Right lobe of liver (tissue), 4 donors: ENCODE measurements around the gene CAMKMT.

Experiments used
- POLR2A ChIP-seq: fragments of 450-650 bp; IDR thresholded peaks from one replicate; pipeline ENCODE4 v1.6.1; 2017; ENCODE audit warnings: antibody characterized with exemption, mild to moderate bottlenecking
- TF ChIP-seq, protein P1 (sequence below), 4 donors: fragments of 200-600 bp in 3 of 4; fragments of 450-650 bp in 1 of 4; IDR thresholded peaks; one replicate each; pipeline versions ENCODE4 v1.5.1 to v1.8.0; 2016 to 2022; ENCODE audit warnings: antibody characterized with exemption in 4 of 4, mild to moderate bottlenecking in 2 of 4
- donor health status: DM: no; HTN: no; CAD: no.
- donor health status: DM: no; HTN: no; CAD: no.
- donor health status: DM: no; HTN: yes; CAD: no.

- TF ChIP-seq, protein P1, sequence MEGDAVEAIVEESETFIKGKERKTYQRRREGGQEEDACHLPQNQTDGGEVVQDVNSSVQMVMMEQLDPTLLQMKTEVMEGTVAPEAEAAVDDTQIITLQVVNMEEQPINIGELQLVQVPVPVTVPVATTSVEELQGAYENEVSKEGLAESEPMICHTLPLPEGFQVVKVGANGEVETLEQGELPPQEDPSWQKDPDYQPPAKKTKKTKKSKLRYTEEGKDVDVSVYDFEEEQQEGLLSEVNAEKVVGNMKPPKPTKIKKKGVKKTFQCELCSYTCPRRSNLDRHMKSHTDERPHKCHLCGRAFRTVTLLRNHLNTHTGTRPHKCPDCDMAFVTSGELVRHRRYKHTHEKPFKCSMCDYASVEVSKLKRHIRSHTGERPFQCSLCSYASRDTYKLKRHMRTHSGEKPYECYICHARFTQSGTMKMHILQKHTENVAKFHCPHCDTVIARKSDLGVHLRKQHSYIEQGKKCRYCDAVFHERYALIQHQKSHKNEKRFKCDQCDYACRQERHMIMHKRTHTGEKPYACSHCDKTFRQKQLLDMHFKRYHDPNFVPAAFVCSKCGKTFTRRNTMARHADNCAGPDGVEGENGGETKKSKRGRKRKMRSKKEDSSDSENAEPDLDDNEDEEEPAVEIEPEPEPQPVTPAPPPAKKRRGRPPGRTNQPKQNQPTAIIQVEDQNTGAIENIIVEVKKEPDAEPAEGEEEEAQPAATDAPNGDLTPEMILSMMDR (IDR thresholded peaks at IDR 0.05): no peak
- no peak for TF ChIP-seq POLR2A
These were observed 374.7 kb downstream of the CAMKMT start for GRCh38 chr2:44736270-44736942.
